ENCODE data around the gene NOXA1.

- TF ChIP-seq CTCF (IDR thresholded peaks at IDR 0.05) (no peak), POLR2A (IDR thresholded peaks at IDR 0.05) (no peak)
Measured at GRCh38 chr9:137445930-137446431, 22.8 kb downstream of the NOXA1 start.

Measured in lower leg skin (tissue), 3 donors.